ENCODE measurements around the gene BUD13.

BUD13 gene

DNA sequence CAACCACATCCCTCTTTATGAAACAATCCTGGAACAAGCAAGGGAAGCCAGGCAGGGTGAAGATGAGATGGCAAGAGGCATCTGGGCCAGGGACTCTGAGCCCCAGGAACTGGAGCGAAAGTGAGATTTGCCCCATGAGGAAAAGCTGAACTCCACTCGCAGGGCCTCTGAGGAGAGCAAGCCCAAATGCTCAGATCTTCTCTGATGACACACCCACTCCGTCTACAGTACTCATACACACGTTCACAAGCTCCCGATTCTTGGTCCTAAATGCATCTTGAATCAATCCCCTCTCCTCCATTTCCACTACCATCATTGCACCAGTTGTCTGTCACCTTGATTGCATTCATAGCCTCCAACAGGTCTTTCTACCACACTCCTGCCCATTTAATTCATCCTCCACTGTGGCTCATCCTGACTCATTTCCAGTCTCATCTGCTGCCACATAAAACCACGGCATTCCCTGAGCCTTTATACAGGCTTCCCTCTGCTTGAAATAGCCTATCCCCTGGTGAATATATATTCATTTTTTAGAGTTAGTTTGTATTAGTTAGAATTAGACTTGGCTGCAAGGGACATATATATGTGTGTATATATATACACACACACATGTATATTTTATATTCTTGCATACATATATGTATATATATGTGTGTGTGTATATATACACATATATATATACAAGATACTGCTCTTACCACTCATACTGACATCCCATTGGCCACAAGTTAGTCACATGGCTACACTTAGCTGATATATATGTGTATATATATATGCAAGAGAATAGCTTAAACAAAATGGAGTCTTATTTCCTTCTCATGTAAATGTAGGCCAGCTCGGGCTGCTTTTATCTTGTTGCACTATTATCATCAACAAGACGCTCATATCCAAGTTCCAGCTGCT, 20.3 kb upstream of the BUD13 start:
- no peak for DNase-seq (ENCODE audit: low read depth in 3 of 3, low spot score in 1 of 3)

DNA sequence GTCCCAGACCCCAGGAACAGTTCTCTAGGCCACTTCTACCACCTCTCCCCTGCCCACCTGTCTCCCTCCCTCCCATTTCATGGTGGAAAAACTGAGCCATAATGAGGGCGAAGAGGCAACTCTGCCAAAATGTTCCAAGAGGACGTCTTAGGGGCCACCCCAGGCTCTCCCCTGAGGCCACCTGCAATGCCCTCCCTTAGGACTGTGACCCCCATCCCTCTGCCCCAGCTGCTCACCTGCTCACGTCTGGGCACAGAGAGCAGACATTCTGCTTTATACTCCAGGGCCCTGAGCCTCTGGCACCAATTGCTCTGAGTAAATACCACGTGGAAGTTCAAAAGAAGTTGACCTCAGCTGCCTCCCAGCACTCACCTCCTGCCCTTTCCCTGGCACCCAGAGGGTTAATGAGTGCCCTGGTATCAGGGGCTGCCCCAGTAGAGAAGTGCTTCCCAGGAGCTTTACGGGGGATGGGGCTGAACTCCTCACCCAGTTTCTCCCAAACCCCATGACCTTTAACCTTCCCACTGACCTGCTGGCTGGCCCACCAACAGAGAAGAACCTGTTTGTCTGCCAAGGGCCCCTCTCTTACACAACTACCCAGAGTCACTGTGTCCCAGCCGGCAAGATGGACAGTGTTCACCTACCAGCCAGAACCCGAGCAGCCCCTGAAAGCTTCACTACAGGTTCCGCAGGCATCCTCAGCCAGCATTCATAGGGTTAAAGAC, 19.5 kb upstream of the BUD13 start:
- DNase-seq (ENCODE audit: low read depth in 3 of 3, low spot score in 1 of 3), result no peak

- DNase-seq (ENCODE audit: low read depth in 3 of 3, low spot score in 1 of 3), result no peak
These were observed 19.0 kb upstream of the BUD13 start, which contains the start of gene APOA5 for GRCh38 chr11:116791813-116792143. APOA5 (minus strand) TSS chr11:116791879; CDS start chr11:116791860, 19 bp downstream.

- peak; percentile 29 to 71 (median 56) for DNase-seq (ENCODE audit: low read depth in 3 of 3, low spot score in 1 of 3)
These were observed 18.4 kb upstream of the BUD13 start for GRCh38 chr11:116791002-116791812.

DNA sequence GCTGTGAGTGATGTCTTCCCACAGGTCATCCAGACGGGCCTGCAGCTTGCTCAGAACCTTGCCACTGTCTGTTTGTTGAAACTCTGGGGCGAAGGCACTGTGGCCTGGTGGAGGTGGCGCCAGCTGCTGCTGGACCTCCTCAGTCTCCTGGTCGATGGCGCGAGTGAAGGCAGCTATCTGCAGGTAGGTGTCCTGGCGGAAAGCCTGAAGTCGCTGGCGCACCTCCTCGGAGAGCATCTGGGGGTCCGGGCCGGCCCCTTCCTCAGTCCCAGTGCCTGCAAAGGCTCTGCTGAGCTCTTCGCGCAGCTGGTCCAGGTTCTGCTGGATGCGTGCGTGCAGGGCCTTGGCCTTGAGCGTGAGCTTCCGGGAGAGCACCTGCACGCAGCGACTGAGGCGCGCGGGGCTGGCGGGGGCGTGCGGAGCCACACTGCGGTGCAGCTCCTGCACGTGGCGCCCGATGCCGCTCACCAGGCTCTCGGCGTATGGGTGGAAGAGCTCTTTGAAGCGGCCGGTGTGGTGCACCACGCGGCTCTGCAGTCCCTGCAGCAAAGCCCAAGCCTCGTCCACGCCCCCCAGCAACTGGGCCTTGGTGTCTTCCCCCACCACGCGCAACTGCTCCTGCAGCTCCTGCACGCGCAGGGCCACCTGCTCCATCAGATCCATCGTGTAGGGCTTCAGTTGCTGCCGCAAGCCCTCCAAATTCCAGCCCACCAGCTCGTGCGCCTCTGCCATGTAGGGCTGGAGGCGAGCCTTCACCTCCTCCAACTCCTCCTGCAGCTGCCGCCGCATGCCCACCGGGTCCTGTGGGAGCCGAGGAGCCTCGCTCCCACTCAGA, 17.6 kb upstream of the BUD13 start:
- no peak for DNase-seq (ENCODE audit: low read depth in 3 of 3, low spot score in 1 of 3)

DNA sequence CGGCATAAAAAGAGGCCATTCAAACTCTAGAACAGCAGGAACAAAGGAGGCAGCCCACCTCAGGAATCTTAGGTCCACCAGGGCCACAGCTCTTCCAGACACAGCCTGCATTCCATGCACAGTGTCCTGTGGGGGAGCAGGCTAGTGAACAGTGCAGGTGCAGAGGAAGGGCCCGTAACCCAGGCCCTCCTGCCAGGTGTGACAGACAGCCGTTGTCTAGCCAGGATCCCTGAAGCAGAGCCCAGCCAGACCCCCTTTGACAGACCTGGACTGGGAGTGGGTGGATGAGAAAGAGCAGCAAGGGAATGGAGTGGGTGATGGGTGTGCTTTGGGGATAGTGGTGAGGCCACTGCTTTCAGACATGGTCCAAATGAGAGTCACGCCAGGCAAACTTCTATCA, 16.2 kb upstream of the BUD13 start:
- DNase-seq (ENCODE audit: low read depth in 3 of 3, low spot score in 1 of 3), result no peak

- DNase-seq (ENCODE audit: low read depth in 3 of 3, low spot score in 1 of 3), result no peak
These were observed 15.7 kb upstream of the BUD13 start for GRCh38 chr11:116788534-116788933.

DNA sequence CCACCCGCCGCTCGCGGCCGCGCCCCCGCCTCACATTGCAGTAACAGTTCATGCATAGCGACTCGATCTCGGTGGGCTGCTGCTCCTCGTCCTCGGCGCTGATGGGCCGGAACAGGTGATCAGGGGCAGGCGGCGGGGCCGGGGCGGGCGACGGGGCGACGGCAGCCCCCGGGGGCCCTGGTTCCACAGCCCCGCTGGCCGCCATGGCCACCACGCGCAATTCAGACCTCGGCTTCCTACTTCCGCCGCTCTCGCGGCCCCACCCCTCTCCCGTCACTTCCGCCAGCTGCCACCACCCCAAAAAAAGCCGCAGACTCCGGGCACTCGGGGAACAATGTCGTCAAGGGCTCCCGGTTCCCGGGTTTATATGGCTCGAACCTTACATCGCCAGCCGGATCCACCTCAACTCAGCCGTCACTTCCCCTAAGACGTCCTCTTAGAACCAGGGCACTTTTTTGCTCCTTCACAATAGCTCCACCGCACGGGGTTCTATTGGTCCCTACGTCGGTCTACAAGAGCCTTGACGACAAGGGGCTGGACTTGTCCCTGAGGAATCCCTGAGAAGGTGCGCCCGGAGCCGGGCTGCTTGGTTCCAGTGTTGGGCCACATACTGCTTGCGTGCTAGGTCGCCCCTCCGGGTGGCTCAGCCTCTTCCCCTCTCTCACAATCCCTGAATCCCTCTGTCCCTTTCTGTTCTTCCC, 15.1 kb upstream of the BUD13 start, which contains the start of gene ZPR1:
ZPR1 (minus strand) TSS at position 238 of the 701 bp plus-strand sequence; CDS start at position 205, 33 bp downstream.
- peak; percentile 30 to 79 (median 65) for DNase-seq (ENCODE audit: low read depth in 3 of 3, low spot score in 1 of 3)

- DNase-seq (ENCODE audit: low read depth in 3 of 3, low spot score in 1 of 3), result no peak
These were observed 14.6 kb upstream of the BUD13 start for GRCh38 chr11:116787436-116787785.

GRCh38 chr11:116786966-116787365, 14.2 kb upstream of the BUD13 start:
- no peak for DNase-seq (ENCODE audit: low read depth in 3 of 3, low spot score in 1 of 3)

DNA sequence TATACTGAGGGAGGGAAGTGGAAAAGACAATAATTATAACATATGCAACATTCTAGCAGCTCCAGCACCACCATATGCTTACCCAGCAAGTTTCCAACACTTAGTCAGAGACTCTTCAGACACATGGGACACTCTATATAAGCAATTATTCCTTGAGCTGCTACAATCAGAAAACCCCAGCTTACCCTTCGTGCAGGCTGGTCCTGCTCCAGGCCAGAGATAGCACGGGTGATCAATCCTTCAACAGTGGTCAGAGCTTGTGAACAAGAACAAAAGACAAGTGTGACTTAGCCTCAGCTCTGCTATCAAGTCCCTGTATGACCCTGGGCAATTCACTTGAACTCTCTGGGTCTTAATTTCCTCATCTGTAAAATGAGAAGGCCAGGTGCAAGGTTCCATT, 13.5 kb upstream of the BUD13 start:
- no peak for DNase-seq (ENCODE audit: low read depth in 3 of 3, low spot score in 1 of 3)

GRCh38 chr11:116782728-116783127, 9.9 kb upstream of the BUD13 start:
- DNase-seq (ENCODE audit: low read depth in 3 of 3, low spot score in 1 of 3), result no peak

DNA sequence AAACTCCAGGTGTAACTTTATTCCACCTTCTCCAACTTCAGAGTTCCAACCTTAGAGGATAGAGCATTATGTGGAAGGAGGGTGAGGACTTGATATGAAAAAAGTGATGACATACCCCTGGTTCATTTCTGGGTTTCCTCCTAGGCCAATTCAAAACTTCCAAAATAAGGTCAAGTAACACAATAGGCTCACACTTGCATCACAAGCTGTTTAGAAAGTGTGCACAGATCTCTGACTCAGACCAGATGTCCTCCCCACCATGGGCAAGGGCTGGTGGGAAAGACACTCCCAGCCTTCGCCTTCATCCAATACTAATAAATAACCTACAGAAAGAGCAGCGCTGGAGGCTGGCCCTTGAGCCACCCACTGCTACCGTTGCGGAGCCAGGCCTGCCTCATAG, 5.8 kb upstream of the BUD13 start:
- DNase-seq (ENCODE audit: low read depth in 3 of 3, low spot score in 1 of 3), result no peak

- DNase-seq (ENCODE audit: low read depth in 3 of 3, low spot score in 1 of 3), result no peak
These were observed 4.3 kb upstream of the BUD13 start for GRCh38 chr11:116777056-116777455.

DNA sequence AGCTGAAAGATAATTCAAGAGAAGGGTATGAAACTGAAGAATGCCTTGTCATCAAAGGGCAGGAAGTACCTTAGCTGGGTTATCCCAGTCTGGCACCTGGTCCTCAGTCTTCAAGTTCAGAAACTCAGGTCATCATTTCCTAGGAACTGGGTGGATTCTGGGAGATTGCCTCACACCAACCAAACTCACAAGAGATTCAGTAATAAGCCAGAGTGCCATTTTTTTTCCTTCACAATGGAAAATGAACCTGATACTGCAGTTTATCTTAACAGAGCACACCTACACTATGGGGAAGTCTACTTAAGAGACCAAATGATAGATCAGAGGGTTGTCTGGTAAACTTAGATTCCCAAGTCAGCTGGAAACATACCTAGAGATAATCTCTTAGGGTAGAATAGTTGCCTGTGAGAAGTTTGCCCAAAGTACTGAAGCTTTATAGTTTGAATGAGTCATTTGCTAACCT, 3.8 kb upstream of the BUD13 start:
- DNase-seq (ENCODE audit: low read depth in 3 of 3, low spot score in 1 of 3), result no peak

- no peak for DNase-seq (ENCODE audit: low read depth in 3 of 3, low spot score in 1 of 3)
These were observed 3.2 kb upstream of the BUD13 start for GRCh38 chr11:116775975-116776374.

- DNase-seq (ENCODE audit: low read depth in 3 of 3, low spot score in 1 of 3), result no peak
These were observed 1.9 kb upstream of the BUD13 start for GRCh38 chr11:116774661-116775060.

DNA sequence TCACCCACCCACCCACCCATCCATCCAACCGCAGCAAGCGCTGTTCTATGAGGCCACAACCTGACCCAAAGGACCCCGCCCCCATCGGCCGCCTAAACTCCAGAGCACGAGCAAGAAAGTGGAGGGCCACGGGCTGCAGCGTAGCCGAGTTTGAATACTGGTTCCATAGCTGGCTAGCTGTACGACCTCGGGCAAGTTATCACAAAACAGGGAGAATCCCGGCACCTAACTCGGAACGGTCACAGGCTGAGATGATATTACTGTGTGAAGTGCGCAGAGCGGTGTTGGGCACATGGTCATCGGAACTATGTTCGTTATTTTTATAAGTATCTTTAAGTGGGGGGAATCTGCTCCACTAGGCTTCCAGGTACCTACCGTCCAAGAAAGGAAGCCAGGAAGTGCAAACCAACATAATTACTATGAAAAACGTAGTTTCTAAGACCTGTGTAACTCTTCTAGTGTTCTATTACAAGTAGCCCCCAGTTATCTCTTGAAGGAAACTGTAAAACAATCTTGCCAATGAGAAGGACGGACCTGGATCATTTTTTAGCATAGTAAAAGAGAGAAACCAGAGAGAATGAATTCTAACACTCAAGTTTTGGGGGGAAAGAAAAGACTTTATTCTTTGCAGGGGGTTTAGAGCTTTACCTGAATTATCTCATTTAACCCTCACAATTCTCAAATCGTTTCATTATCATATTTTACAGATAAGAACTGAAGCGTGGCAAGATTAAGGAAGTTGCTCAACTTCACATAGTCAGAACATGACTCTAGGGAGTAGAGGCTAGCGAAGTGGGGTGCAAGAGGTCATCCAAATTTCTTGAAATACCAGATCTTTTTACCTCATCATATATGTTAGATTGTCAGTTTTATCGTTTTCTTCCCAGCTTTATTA, 663 bp upstream of the BUD13 start:
- no peak for DNase-seq (ENCODE audit: low read depth in 3 of 3, low spot score in 1 of 3)

DNA sequence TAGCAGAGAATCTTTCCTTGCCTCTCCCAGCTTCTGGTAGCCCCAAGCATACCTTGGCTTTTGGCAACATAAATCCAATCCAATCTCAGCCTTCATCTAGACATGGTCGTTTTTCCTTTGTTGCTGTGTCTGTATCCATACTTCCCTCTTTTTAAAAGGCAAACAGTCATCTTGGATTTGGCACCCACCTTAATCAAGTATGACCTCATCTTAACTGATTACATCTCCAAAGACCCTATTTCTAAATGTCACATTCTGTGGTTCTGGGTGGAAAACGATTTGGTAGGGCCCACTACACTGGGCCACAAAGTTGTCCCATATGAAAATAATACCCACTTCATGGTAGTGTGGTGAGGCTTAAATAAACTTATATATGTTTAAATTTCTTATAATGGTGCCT, 852 bp downstream of the BUD13 start:
- DNase-seq (ENCODE audit: low read depth in 3 of 3, low spot score in 1 of 3), result no peak

Data from stimulated activated CD4-positive, alpha-beta T cell treated with anti-CD3 and anti-CD28 coated beads, TNF-alpha, amount 100 ng/mL, for 1 hour (primary cell).